ENCODE results near the gene TRAFD1. TPM values are rescaled to one million over a fixed set of nuclear protein-coding genes. Genes with fewer than 3 reads are reported as not detected.

Gene TRAFD1
- total RNA-seq, 2 experiments from 2014 or later, result 14.3 to 19.4 TPM

DNA sequence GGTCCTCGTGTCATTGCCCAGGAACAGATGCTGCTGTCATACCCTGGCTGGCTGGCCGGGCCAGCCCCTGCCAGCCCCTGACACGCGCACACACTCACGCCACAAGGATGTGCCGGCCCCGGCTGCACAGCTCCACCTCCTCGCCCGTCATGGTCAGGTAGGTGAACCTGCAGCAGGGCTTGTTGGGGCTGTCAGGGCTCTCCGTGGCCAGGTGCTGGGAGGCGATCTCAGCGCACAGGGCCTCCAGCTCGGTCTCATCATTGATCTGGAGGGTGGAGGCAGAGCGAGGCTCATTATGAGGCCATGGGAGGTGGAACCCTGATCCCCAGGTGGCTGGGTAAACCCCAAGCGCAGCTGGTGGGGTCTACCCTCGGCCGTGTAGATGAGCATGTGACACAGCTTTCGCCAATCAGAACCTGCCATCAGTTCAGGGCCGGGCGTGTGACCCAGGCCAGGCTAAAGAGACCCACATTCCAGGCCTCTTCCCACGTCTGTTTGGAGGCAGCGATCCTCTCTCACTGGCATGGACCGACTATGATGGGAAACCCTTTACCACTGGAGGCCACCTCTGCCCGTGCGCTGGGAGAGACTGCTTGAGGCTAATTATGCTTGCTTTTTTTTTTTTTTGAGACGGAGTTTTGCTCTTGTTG is 38.8 kb downstream of the TRAFD1 start:
- POLR2A ChIA-PET, result interaction anchor here (0.7 kb wide), 1 partner anchor 349 kb away, joined by 3 read pairs; no protein-coding TSS in a partner anchor
- peaks cover 32% of the 10 kb centered on the region for H3K36me3 ChIP-seq (ENCODE audit: insufficient read depth, low read length)
- TF ChIP-seq EZH2phosphoT487 (IDR thresholded peaks at IDR 0.05; ENCODE audit: borderline replicate concordance, low read depth, low read length), result no peak
- TF ChIP-seq, protein P1, sequence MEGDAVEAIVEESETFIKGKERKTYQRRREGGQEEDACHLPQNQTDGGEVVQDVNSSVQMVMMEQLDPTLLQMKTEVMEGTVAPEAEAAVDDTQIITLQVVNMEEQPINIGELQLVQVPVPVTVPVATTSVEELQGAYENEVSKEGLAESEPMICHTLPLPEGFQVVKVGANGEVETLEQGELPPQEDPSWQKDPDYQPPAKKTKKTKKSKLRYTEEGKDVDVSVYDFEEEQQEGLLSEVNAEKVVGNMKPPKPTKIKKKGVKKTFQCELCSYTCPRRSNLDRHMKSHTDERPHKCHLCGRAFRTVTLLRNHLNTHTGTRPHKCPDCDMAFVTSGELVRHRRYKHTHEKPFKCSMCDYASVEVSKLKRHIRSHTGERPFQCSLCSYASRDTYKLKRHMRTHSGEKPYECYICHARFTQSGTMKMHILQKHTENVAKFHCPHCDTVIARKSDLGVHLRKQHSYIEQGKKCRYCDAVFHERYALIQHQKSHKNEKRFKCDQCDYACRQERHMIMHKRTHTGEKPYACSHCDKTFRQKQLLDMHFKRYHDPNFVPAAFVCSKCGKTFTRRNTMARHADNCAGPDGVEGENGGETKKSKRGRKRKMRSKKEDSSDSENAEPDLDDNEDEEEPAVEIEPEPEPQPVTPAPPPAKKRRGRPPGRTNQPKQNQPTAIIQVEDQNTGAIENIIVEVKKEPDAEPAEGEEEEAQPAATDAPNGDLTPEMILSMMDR (conservative IDR thresholded peaks at IDR 0.05; ENCODE audit: low read length), result no peak
- no TSS peak for BruUV-seq (replicated peaks)
- H4K20me1 ChIP-seq (ENCODE audit: insufficient read depth, low read length), result no peaks in the 10 kb centered on the region
- intact Hi-C loops (cut with micrococcal nuclease; ENCODE audit: unreplicated experiment), result no loop called here
- H3K9me2 ChIP-seq (ENCODE audit: insufficient read depth, low read length), result no peaks in the 10 kb centered on the region
- H3K27ac ChIP-seq (ENCODE audit: low read depth, low read length, poor library complexity, severe bottlenecking), result no peak overlapping the region
- no peak overlapping the region for H2AFZ ChIP-seq (ENCODE audit: low read length)
- H3K4me1 ChIP-seq (ENCODE audit: insufficient read depth, low read length, poor library complexity, severe bottlenecking), result no peaks in the 10 kb centered on the region
- CTCF ChIA-PET (ENCODE audit: unreplicated experiment), result no interaction called here
- H3K9me3 ChIP-seq (ENCODE audit: low read length), result no peaks in the 10 kb centered on the region
- no peak overlapping the region for H3K4me2 ChIP-seq (ENCODE audit: low read length)
- H3K79me2 ChIP-seq (ENCODE audit: insufficient read depth, low read depth, low read length), result no peaks in the 10 kb centered on the region
- no peak for DNase-seq (ENCODE audit: low spot score)
- no peak overlapping the region for H3K4me3 ChIP-seq (ENCODE audit: low read depth, low read length, poor library complexity, severe bottlenecking)

DNA sequence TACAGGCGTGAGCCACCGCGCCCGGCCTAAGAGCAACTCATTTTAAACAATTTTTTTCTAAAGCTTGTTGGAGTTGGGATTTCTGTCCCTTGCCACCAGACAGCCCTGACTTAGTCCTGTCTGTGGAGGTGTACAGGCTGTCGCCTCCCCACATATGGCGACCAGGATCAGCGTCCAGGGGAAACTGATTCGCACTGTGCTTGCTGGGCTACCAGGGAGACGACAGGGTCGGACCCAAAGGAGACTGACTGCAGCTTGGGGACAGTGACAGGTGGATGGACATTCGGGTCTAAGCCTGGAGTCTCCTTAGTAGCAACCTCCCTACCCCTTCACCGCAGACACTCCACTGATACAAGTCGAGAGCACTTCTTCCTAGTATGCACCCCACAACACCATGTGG is 40.3 kb downstream of the TRAFD1 start:
- H3K36me3 ChIP-seq (ENCODE audit: insufficient read depth, low read length), result peaks cover 24% of the 10 kb centered on the region
- ChIA-PET CTCF (ENCODE audit: unreplicated experiment) (no interaction called here), POLR2A (no interaction called here)
- intact Hi-C loops (cut with micrococcal nuclease; ENCODE audit: unreplicated experiment), result no loop called here
- H3K4me2 ChIP-seq (ENCODE audit: low read length), result no peak overlapping the region
- H3K9me2 ChIP-seq (ENCODE audit: insufficient read depth, low read length), result no peaks in the 10 kb centered on the region
- no peaks in the 10 kb centered on the region for H4K20me1 ChIP-seq (ENCODE audit: insufficient read depth, low read length)
- TF ChIP-seq, protein P1 (conservative IDR thresholded peaks at IDR 0.05; ENCODE audit: low read length), result no peak
- no peak for TF ChIP-seq EZH2phosphoT487 (IDR thresholded peaks at IDR 0.05; ENCODE audit: borderline replicate concordance, low read depth, low read length)
- H3K27ac ChIP-seq (ENCODE audit: low read depth, low read length, poor library complexity, severe bottlenecking), result no peak overlapping the region
- H3K79me2 ChIP-seq (ENCODE audit: insufficient read depth, low read depth, low read length), result no peaks in the 10 kb centered on the region
- no peak for DNase-seq (ENCODE audit: low spot score)
- no TSS peak for BruUV-seq (replicated peaks)
- H3K4me3 ChIP-seq (ENCODE audit: low read depth, low read length, poor library complexity, severe bottlenecking), result no peak overlapping the region
- H2AFZ ChIP-seq (ENCODE audit: low read length), result no peak overlapping the region
- no peaks in the 10 kb centered on the region for H3K9me3 ChIP-seq (ENCODE audit: low read length)
- H3K4me1 ChIP-seq (ENCODE audit: insufficient read depth, low read length, poor library complexity, severe bottlenecking), result no peaks in the 10 kb centered on the region
